Measurements from ENCODE around the gene MRE11. TPM values are rescaled to one million over a fixed set of nuclear protein-coding genes. Genes with fewer than 3 reads are reported as not detected.
"Not testable (repeated sequence)": the region's sequence is repeated elsewhere in the genome, so short reads cannot be mapped to it uniquely, and the experiment has no call there.

The MRE11 gene
- total and polyA plus RNA-seq, 2 donors from 2014 or later, result 3.5 to 16.6 TPM

- TF ChIP-seq CTCF (IDR thresholded peaks at IDR 0.05; ENCODE audit: borderline replicate concordance, extremely low read depth, insufficient read depth), result no peak
- Histone ChIP-seq H3K36me3 (ENCODE audit: control insufficient read depth in 2 of 3, insufficient read depth in 3 of 3, low read length in 3 of 3) (no peaks in the 10 kb centered on the region), H3K9me3 (ENCODE audit: control insufficient read depth in 2 of 3, insufficient read depth in 1 of 3, low read length in 3 of 3) (no peaks in the 10 kb centered on the region), H3K27me3 (ENCODE audit: control insufficient read depth, insufficient read depth, low read length) (no peaks in the 10 kb centered on the region), H3K4me1 (ENCODE audit: control insufficient read depth in 2 of 3, insufficient read depth in 2 of 3, low read depth in 1 of 3, low read length in 3 of 3) (no peaks in the 10 kb centered on the region), H3K9ac (ENCODE audit: low read length in 3 of 3) (no peak overlapping the region), H3K27ac (ENCODE audit: low read depth in 2 of 2, low read length in 2 of 2) (no peak overlapping the region), H3K4me3 (ENCODE audit: low read length in 3 of 3) (no peak overlapping the region)
- intact Hi-C loops (cut with DNase I), result no loop called here
- DNase-seq (no peak), FAIRE-seq (no peak)
These were observed 114.0 kb downstream of the MRE11 start for GRCh38 chr11:94379613-94380012.

- intact Hi-C loops (cut with DNase I), result no loop called here
These were observed 116.8 kb downstream of the MRE11 start for GRCh38 chr11:94376841-94377240.

GRCh38 chr11:94370576-94370975, 123.1 kb downstream of the MRE11 start:
- H3K9ac ChIP-seq (ENCODE audit: low read length in 3 of 3); H3K27me3 ChIP-seq (ENCODE audit: control insufficient read depth, insufficient read depth, low read length); H3K4me3 ChIP-seq (ENCODE audit: low read length in 3 of 3); H3K4me1 ChIP-seq (ENCODE audit: control insufficient read depth in 2 of 3, insufficient read depth in 2 of 3, low read depth in 1 of 3, low read length in 3 of 3); intact Hi-C loops (cut with DNase I); H3K9me3 ChIP-seq (ENCODE audit: control insufficient read depth in 2 of 3, insufficient read depth in 1 of 3, low read length in 3 of 3); DNase-seq; H3K27ac ChIP-seq (ENCODE audit: low read depth in 2 of 2, low read length in 2 of 2); H3K36me3 ChIP-seq (ENCODE audit: control insufficient read depth in 2 of 3, insufficient read depth in 3 of 3, low read length in 3 of 3); FAIRE-seq: not testable (repeated sequence)

More at GRCh38 chr11:94376841-94377240, 116.8 kb downstream of the MRE11 start:
- Histone ChIP-seq H3K4me3 (ENCODE audit: low read length in 3 of 3) (no peak overlapping the region), H3K9ac (ENCODE audit: low read length in 3 of 3) (no peak overlapping the region), H3K9me3 (ENCODE audit: control insufficient read depth in 2 of 3, insufficient read depth in 1 of 3, low read length in 3 of 3) (no peaks in the 10 kb centered on the region), H3K36me3 (ENCODE audit: control insufficient read depth in 2 of 3, insufficient read depth in 3 of 3, low read length in 3 of 3) (no peaks in the 10 kb centered on the region), H3K27ac (ENCODE audit: low read depth in 2 of 2, low read length in 2 of 2) (no peak overlapping the region), H3K27me3 (ENCODE audit: control insufficient read depth, insufficient read depth, low read length) (no peaks in the 10 kb centered on the region), H3K4me1 (ENCODE audit: control insufficient read depth in 2 of 3, insufficient read depth in 2 of 3, low read depth in 1 of 3, low read length in 3 of 3) (no peaks in the 10 kb centered on the region)
- DNase-seq (no peak), FAIRE-seq (no peak)
- TF ChIP-seq CTCF (IDR thresholded peaks at IDR 0.05; ENCODE audit: borderline replicate concordance, extremely low read depth, insufficient read depth), result no peak

Small RNA genes within 50 kb of the gene (microRNA-seq; reads per million reads assigned to microRNA genes)
- gene MIR548L, result 1.0 reads per million

Other genes with a start within 250 kb of the MRE11 start
- not detected for gene IZUMO1R, start 189.3 kb downstream of the MRE11 start, total RNA-seq
- gene IZUMO1R, start 189.3 kb downstream of the MRE11 start, polyA plus RNA-seq (ENCODE audit: insufficient read depth, low read depth, low replicate concordance), result not detected
- gene GPR83, start 92.4 kb downstream of the MRE11 start, total RNA-seq, result 0.28 TPM
- not detected for gene GPR83, start 92.4 kb downstream of the MRE11 start, polyA plus RNA-seq (ENCODE audit: insufficient read depth, low read depth, low replicate concordance)
- 17.1 TPM for gene ANKRD49, start 140 bp upstream of the MRE11 start, total RNA-seq
- gene ANKRD49, start 140 bp upstream of the MRE11 start, polyA plus RNA-seq (ENCODE audit: insufficient read depth, low read depth, low replicate concordance), result 12.7 TPM
- gene C11orf97, start 18.6 kb upstream of the MRE11 start, total RNA-seq, result not detected
- 1.5 TPM for gene C11orf97, start 18.6 kb upstream of the MRE11 start, polyA plus RNA-seq (ENCODE audit: insufficient read depth, low read depth, low replicate concordance)
- 9.5 TPM for gene FUT4, start 50.1 kb upstream of the MRE11 start, total RNA-seq
- 1.2 TPM for gene FUT4, start 50.1 kb upstream of the MRE11 start, polyA plus RNA-seq (ENCODE audit: insufficient read depth, low read depth, low replicate concordance)
- 6.0 TPM for gene PIWIL4, start 73.5 kb upstream of the MRE11 start, total RNA-seq
- 2.6 TPM for gene PIWIL4, start 73.5 kb upstream of the MRE11 start, polyA plus RNA-seq (ENCODE audit: insufficient read depth, low read depth, low replicate concordance)